CD14-positive monocyte (primary cell): ENCODE data around the gene FAM240A. TPM values are rescaled to one million over a fixed set of nuclear protein-coding genes. Genes with fewer than 3 reads are reported as not detected.

Experiments
- DNase-seq, 3 donors: peaks; one replicate each; pipeline ENCODE4 v3.0.0-alpha.2; 2011 to 2022
- H2AFZ ChIP-seq: 2 replicates; pipeline ENCODE4 v1.6.0; 2012; ENCODE audit warnings: mild to moderate bottlenecking, low read depth, low read length, inconsistent platforms; ENCODE audit not compliant: insufficient read depth, poor library complexity, severe bottlenecking
- H3K27ac ChIP-seq, 2 donors: 1 replicate in 1 of 2; 2 replicates in 1 of 2; pipeline ENCODE4 v1.5.1; 2012 to 2013; ENCODE audit warnings: low read length in 2 of 2, control low read depth in 1 of 2, inconsistent platforms in 1 of 2, low read depth in 1 of 2, mild to moderate bottlenecking in 1 of 2
- H3K27me3 ChIP-seq, 2 donors: one replicate each; pipeline versions ENCODE4 v1.6.0 to v1.6.1; 2011 to 2013; ENCODE audit warnings: low read length in 2 of 2; ENCODE audit not compliant: control insufficient read depth in 2 of 2, insufficient read depth in 2 of 2
- H3K36me3 ChIP-seq, 2 donors: replicated peaks in 1 of 2; 1 replicate in 1 of 2; 2 replicates in 1 of 2; pipeline versions ENCODE4 v1.5.1 to v1.6.1; 2012 to 2013; ENCODE audit warnings: low read length in 2 of 2, control low read depth in 1 of 2, inconsistent platforms in 1 of 2, mild to moderate bottlenecking in 1 of 2; ENCODE audit not compliant: insufficient read depth in 2 of 2, control insufficient read depth in 1 of 2
- H3K4me1 ChIP-seq, 2 donors: 1 replicate in 1 of 2; 2 replicates in 1 of 2; pipeline versions ENCODE4 v1.5.1 to v1.6.1; 2012 to 2013; ENCODE audit warnings: low read length in 2 of 2, control low read depth in 1 of 2, inconsistent platforms in 1 of 2, mild to moderate bottlenecking in 1 of 2, moderate library complexity in 1 of 2; ENCODE audit not compliant: insufficient read depth in 2 of 2, control insufficient read depth in 1 of 2
- H3K4me2 ChIP-seq: replicated peaks from 2 replicates; pipeline ENCODE3; 2012; ENCODE audit warnings: low read length, moderate library complexity, mild to moderate bottlenecking; ENCODE audit not compliant: poor library complexity, severe bottlenecking; ENCODE audit errors: extremely low read depth
- H3K4me3 ChIP-seq, 3 experiments: fragments of 200-600 bp in 1 of 3; sonication (generic) in 1 of 3; replicated peaks in 1 of 3; 1 replicate in 2 of 3; 2 replicates in 1 of 3; pipeline ENCODE4 v1.5.1; 2011 to 2013; ENCODE audit warnings: low read length in 3 of 3, mild to moderate bottlenecking in 3 of 3, control low read depth in 2 of 3, low read depth in 2 of 3, inconsistent platforms in 1 of 3, moderate library complexity in 1 of 3
- H3K79me2 ChIP-seq: 2 replicates; pipeline ENCODE4 v1.6.0; 2012; ENCODE audit warnings: mild to moderate bottlenecking, control low read depth, inconsistent platforms, low read length, moderate library complexity; ENCODE audit not compliant: insufficient read depth
- H3K9ac ChIP-seq: 2 replicates; pipeline ENCODE4 v1.6.0; 2017; ENCODE audit warnings: low read length, mild to moderate bottlenecking; ENCODE audit not compliant: insufficient read depth, poor library complexity, severe bottlenecking
- H3K9me3 ChIP-seq, 2 donors: replicated peaks in 1 of 2; 1 replicate in 1 of 2; 2 replicates in 1 of 2; pipeline versions ENCODE4 v1.5.1 to v1.6.1; 2012 to 2013; ENCODE audit warnings: low read length in 2 of 2, control low read depth in 1 of 2; ENCODE audit not compliant: control insufficient read depth in 1 of 2, insufficient read depth in 1 of 2
- H4K20me1 ChIP-seq: 2 replicates; pipeline ENCODE4 v1.6.0; 2012; ENCODE audit warnings: mild to moderate bottlenecking, low read length, control low read depth, moderate library complexity; ENCODE audit not compliant: insufficient read depth
- H3K27ac Mint-ChIP-seq, 7 donors: one replicate each; pipeline ENCODE4 v1.8.0; 2020; ENCODE audit warnings: mild to moderate bottlenecking in 7 of 7, mixed read lengths in 7 of 7, moderate library complexity in 6 of 7, inconsistent platforms in 2 of 7
- H3K27me3 Mint-ChIP-seq, 3 donors: one replicate each; pipeline ENCODE4 v1.8.0; 2021 to 2022; ENCODE audit warnings: low read depth in 3 of 3, mild to moderate bottlenecking in 3 of 3, mixed read lengths in 3 of 3, moderate library complexity in 3 of 3, inconsistent platforms in 1 of 3
- H3K36me3 Mint-ChIP-seq, 2 donors: one replicate each; pipeline ENCODE4 v1.8.0; 2020; ENCODE audit warnings: mixed read lengths in 2 of 2, inconsistent platforms in 1 of 2, mild to moderate bottlenecking in 1 of 2
- H3K4me1 Mint-ChIP-seq: one replicate; pipeline ENCODE4 v1.8.0; 2020; ENCODE audit warnings: mild to moderate bottlenecking, mixed read lengths
- H3K4me3 Mint-ChIP-seq, 2 donors: one replicate each; pipeline ENCODE4 v1.8.0; 2020; ENCODE audit warnings: mild to moderate bottlenecking in 2 of 2, mixed read lengths in 2 of 2, moderate library complexity in 1 of 2
- H3K9me3 Mint-ChIP-seq, 7 donors: one replicate each; pipeline ENCODE4 v1.8.0; 2020 to 2022; ENCODE audit warnings: mixed read lengths in 7 of 7, mild to moderate bottlenecking in 6 of 7, moderate library complexity in 6 of 7, inconsistent platforms in 2 of 7
- CTCF ChIP-seq: fragments of 200-600 bp; IDR thresholded peaks from one replicate; pipeline ENCODE4 v1.8.0; 2022; ENCODE audit warnings: antibody characterized with exemption, mild to moderate bottlenecking
- WGBS: methylation state at CpG from one replicate; pipeline ENCODE4 v1.1.5; 2013; ENCODE audit warnings: missing lambda C conversion rate; ENCODE audit not compliant: insufficient coverage; 5-methylcytosine and 5-hydroxymethylcytosine counted together
- intact Hi-C, 2 donors: fragments of 100-400 bp; cut with micrococcal nuclease; formaldehyde crosslinking; loops; one replicate each; pipeline versions ENCODE4 v1.15.0 to v1.15.1; 2023
- polyA plus RNA-seq, 3 donors: library from polyadenylated mRNA; depleted of rRNA in 1 of 3; unstranded in 2 of 3; stranded (reverse) in 1 of 3; fragments of 300-500 nt in 2 of 3; fragments of >200 nt in 1 of 3; fragmentation: Illumina TruSeq in 2 of 3; gene quantifications; 1 replicate in 2 of 3; 2 replicates in 1 of 3; pipeline ENCODE4 v1.2.3, GENCODE V29; 2012 to 2021

Gene FAM240A
- polyA plus RNA-seq, 3 donors: not detected

- Mint-ChIP-seq H3K27ac (no peak overlapping the region), H3K9me3 (no peaks in the 10 kb centered on the region), H3K27me3 (peaks cover 0 to 2% (median 0%) of the 10 kb centered on the region in 3 donors), H3K36me3 (no peaks in the 10 kb centered on the region), H3K4me3 (no peak overlapping the region), H3K4me1 (peaks cover 13% of the 10 kb centered on the region)
- Histone ChIP-seq H3K9me3 (no peaks in the 10 kb centered on the region), H3K79me2 (no peaks in the 10 kb centered on the region), H2AFZ (no peak overlapping the region), H4K20me1 (no peaks in the 10 kb centered on the region), H3K4me2 (no peak overlapping the region), H3K36me3 (no peaks in the 10 kb centered on the region), H3K27me3 (no peaks in the 10 kb centered on the region), H3K27ac (no peak overlapping the region), H3K4me1 (no peaks in the 10 kb centered on the region), H3K9ac (no peak overlapping the region), H3K4me3 (no peak overlapping the region)
- intact Hi-C loops: no loop called here
- DNase-seq: no peak
- 58% methylated on average over 5 of the region's 5 CpGs for WGBS
- TF ChIP-seq CTCF: no peak
Measured at GRCh38 chr3:46609212-46609721, 3.1 kb upstream of the FAM240A start.

- Histone ChIP-seq H3K9me3 (no peaks in the 10 kb centered on the region), H3K9ac (no peak overlapping the region), H3K27me3 (peaks cover 0 to under 1% of the 10 kb centered on the region in 2 donors), H4K20me1 (no peaks in the 10 kb centered on the region), H3K4me2 (no peak overlapping the region), H3K4me1 (no peaks in the 10 kb centered on the region), H3K4me3 (no peak overlapping the region), H3K36me3 (no peaks in the 10 kb centered on the region), H3K79me2 (no peaks in the 10 kb centered on the region), H3K27ac (no peak overlapping the region), H2AFZ (no peak overlapping the region)
- no peak overlapping the region for H3K27ac Mint-ChIP-seq
- DNase-seq: no peak
- no peak for TF ChIP-seq CTCF
- 100% methylated on average over 5 of the region's 12 CpGs for WGBS
- H3K4me3 Mint-ChIP-seq: no peak overlapping the region
- H3K27me3 Mint-ChIP-seq: peaks cover 0 to 2% (median under 1%) of the 10 kb centered on the region in 3 donors
- H3K36me3 Mint-ChIP-seq: no peaks in the 10 kb centered on the region
- H3K9me3 Mint-ChIP-seq: no peaks in the 10 kb centered on the region
- H3K4me1 Mint-ChIP-seq: peaks cover 10% of the 10 kb centered on the region
- intact Hi-C loops: no loop called here
Measured at GRCh38 chr3:46609944-46610722, 2.2 kb upstream of the FAM240A start.
